HG03439 (cell line): ENCODE results near the gene C1QTNF12.
A peak's percentile ranks its signal among the peaks of the same experiment; 100 is the strongest.

ENCODE experiments used
- ATAC-seq: cut with Tn5 transposase; IDR thresholded peaks from one replicate; pipeline ENCODE4 v1.9.1; 2021; ENCODE audit warnings: mild to moderate bottlenecking, moderate library complexity; ENCODE audit not compliant: unreplicated experiment

C1QTNF12 gene

DNA sequence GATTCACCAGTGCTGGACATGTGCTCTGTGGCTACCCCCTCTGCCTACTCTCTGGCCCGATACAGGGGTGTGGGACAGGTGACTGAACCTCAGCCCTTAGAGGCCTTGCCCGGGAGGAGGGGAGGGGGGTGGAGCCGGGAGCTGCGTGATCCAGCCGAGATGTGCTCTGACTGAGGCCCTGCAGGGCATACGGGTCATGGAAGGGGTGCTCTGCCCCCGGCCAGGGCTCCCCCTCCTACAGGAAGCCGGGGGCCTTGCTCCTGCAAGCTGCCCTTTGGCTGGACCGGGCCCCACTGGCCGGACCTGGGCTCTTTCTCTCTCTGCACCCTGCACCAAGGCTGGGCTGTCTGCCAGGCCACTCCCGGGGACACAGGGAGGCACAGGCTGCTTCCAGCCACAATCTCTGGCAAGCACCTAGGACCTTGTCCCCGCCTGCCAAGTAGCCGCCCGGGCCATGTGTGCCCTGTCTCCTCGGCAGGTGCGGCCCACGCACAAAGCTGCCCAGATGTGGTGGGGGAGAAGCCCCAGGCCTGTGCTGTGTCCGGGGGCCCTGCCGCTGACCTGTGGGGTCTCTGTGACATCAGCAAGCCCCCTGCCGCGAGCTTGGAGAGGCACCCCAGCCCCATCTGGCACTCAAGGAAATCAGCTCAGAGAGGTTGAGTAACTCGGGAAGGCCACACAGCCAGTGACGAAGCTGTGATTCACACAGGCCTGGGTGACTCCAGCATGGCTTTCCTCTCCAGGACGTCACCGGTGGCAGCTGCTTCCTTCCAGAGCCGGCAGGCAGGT, 35.2 kb upstream of the C1QTNF12 start:
- ATAC-seq = no peak

DNA sequence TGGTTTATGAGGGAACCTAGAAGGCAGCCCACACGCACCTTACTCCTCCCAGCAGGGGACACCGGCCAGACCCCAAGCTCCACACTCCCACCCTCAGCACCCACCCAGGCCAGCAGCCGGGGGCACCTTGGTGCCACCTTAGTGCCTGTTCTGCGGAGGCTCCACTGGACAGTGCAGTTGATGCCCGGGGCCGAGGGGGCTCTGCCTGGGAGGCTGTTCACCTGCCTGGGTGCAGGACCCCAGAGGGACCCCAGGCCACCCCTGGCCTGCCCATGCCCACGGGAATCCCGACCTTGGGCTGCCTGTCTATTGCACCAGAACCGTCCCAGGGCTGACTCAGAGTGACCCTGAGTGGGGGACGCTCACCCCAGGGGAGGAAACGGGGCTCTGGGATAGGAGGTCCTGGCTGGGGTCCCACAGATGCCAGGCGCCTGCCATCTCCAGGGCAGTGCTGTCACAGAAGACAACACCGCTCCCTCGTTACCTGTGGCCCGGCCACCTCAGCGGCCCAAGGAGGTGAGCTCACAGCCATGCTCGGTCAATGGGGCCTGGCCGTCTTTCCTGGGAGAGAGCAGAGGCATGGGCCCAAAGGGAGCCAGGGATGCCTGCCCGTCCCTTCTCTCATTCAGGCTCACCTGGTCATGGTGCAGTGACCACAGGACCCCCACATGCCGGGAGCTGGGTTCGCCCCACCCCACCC, 34.4 kb upstream of the C1QTNF12 start:
- ATAC-seq = no peak

DNA sequence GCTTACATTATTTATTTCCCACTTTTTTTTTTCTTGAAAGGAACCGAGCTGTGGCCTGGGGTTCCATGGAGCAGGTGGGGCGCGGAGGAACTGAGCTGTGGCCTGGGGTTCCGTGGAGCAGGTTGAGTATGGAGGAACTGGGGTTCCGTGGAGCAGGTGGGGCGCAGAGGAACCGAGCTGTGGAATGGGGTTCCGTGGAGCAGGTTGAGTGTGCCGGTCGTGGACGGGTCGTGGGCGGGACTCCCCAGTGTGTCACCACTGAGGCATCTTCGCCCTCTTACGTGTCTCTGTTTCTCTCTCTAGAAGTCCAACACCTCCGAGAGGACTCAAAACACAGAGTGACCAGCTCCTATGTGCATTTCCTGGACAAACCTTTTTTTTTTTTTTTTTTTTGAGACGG, 32.5 kb upstream of the C1QTNF12 start:
- no peak for ATAC-seq

DNA sequence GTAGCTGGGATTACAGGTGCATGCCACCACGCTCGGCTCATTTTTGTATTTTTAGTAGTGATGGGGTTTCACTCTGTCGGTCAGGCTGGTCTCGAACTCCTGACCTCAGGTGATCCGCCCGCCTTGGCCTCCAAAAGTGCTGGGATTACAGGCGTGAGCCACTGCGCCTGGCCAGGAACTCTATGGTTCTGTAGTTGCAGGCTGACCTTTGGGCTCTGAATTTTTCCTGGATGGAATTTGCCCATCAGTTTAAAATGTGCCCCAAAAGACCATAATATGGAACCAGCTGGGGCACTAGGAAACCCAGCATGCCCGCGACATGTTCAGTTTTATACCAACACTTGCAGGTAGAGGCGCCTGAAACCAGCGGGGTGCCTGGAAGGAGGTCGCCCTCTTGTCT, 32.1 kb upstream of the C1QTNF12 start:
- no peak for ATAC-seq

DNA sequence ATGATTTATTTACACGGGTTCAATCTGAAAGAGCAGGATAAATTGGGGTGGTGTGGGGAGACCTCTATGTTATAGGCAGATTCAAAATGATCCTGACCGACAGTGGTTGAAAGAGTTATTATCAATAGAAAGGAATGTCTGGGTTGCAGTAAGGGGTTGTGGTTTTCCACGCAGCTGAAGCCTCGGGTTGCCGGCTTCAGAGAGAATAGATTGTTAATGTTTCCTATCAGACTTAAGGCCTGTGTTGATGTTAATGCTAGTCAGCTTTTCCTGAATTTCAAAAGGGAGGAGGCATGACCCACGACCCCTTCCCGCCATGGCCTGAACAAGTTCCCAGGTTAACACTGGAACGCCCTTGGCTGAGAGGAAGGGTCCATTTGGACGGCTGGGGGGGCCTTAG, 29.3 kb upstream of the C1QTNF12 start:
- ATAC-seq = no peak

DNA sequence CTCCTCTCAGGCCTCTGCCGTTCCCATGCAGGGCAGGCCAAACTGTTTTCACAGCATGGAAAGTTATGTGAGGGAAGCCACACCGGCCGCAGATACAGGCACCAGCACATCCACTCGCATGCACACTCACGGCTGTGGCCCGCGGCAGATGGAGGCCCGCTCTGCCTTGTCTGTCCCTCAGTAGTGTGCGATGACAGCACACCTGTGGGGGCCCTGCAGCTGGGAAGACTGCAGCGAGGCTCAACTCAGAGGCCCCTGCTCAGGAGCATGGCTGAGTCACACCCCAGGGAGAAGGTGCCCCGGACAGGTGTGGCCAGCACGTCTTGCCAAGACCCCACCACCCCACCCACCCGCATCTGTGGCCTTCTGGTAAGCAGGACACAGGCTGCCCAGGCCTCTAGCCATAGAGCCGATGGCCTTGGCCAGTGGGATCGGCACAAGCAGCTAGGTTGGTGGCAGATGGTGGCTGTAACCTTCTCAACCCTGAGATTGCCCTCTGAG, 28.5 kb upstream of the C1QTNF12 start:
- no peak for ATAC-seq

DNA sequence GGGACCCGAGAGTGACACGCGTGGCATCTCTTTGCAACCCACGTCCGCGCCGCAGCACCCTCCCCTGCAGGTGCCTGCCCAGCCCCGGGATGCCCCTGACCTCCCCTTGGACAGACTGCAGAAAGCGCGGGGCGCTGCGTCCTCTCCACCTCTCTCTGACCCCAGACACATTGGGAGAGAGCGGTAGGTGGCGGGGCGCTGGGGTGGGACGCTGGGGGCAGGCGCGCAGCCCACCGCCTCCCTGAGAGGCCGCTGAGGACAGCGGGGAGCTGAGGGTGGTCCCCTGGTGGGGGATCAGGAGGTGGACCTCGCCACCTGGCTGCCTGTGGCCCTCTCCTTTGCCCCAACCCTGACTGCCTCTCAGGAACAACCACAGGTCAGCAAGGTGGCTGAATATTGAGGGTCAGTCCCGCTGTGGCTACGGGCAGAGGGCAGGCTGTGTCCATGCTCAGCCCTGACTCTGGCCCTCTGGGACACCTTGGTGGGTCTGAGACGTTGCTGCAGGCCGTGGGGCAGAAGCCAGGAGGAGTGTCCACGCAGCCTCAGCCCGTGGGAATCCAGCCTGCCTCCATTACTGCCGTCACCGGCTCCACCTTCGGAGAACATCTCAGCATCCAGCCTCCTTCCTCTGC, 27.9 kb upstream of the C1QTNF12 start:
- no peak for ATAC-seq

DNA sequence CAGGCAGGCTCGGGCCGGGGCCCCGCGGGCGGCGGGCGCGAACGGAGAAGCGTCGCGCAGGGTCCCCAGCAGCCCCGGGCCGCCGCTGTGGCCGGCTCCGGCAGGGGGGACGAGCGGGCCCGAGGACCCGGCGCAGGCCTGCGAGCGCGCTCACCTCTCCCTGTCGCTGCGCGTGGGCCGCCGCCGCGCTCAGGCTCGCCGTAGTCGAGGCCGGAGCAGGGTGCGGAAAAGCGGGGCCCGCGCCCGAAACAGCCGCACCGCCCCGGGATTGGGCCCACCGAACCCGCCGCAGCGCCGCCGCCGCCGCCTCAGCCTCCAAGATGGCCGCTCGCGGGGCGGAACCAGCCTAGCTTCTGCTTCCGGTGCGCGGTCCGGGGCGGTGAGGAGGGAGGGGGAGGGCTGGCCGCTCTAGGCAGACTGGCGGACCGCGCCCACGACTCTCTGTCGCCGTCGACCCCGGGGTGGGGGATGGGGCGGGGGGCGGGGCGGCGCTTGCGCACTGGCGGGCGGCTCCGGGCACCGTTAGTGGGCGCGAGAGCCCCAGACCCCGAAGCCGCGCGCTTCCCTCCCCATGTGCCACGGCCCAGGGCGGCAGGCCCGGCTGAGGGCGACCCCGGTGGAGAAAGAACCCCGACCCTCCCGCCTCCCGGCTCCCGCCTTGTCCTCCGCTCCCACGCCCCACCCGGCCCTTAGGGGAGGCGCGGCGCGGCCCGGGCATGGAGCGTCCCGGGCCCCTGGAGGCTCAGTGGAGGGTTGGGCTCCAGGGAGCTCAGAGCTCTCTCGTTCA, 27.2 kb upstream of the C1QTNF12 start, which contains the start of gene UBE2J2:
TSS of gene UBE2J2 (minus strand) at position 343 of the 787 bp plus-strand sequence. CDS start 5,862 bp downstream, outside the sequence.
- peak; percentile 70 for ATAC-seq

DNA sequence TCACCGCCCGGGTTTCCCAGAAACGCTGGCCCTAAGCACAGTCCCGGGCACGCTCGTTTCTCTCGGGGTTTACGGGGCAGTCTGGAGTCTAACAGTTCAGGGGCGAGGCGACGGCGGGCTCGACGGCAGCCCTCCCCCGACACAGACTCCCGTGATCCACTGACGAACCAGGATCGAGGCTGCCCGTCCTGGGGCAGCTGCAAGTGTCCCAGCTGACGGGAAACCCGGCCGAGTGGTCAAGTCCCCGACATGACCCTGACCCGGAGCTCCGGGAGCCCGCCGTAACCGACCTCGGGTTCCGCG, 26.6 kb upstream of the C1QTNF12 start:
- peak; percentile 21 for ATAC-seq

DNA sequence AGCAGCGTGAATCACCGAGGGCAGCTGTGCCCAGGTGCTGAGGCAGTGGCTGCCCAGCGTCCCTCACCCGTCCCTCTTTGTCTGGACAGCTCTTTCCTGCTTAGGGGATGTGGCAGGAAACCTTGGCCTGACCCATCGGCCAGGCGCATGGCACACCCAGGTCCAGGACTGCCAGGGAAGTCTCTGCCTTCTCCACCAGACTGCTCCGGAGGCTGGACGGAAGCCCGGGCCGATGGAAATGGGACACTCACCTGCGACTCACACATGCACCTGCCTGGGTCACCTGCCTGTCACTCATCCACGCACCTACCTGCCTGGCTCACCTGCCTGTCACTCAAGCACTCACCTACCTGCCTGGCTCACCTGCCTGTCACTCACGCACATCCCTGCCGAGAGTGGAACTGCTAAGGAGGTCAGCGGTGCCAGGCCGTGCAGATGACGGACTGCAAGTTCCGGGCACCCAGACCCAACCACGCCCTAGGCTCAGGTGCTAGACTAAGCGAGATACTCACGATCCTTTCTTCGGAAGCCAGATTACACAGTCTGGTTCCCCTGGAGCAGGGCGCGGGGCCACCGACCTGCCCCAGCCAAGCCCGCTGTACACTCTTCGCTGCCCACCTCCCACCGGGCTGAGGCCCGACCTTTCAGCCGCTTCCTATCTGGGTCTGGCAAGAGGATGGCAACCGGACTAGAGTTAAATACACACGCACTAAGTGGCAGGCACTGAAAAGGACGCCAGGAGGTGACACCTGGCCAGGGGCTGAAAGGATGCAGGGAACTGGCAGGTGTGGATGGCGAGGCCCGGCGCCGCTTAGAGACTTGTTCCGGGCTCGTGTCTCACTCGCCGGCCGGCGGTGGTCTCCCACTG, 26.1 kb upstream of the C1QTNF12 start:
- peak; percentile 10 for ATAC-seq

DNA sequence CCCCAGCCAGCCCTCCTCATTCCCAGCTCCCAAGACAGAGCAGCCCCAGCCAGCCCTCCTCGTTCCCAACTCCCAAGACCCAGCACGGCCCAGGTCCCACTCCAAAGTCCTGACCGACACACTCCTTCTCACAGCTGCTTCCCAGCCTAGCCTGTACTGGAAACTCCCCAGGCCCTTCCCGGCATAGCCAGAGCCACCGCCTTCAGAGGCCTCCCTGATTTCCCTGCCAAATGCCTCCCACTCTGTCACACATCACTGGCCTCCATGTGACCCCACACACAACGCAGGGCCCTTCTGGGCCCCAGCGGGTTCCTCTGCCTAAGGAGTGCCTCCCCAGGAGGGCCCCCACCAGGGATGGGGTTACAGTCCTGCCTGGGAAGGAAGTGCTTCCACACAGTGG, 24.3 kb upstream of the C1QTNF12 start:
- no peak for ATAC-seq

DNA sequence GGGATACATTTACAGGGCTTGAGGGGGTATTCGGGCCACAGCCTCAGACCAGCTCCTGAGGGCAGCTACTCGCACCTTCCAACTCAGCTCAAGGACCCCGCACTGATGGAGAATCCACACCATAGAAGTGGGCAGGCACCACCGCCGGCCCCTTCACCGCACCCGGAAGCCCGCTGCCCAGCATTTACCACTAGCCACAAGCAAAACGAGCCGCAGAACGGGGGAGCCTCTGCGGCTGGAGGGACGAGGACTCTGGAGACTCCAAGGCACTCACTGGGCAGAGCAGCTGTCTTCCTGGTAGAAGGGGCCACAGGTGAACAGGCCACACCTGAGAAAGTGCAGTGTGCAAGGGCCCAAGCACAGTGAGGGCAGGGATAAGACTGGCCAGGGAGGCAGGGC, 21.8 kb upstream of the C1QTNF12 start:
- no peak for ATAC-seq

DNA sequence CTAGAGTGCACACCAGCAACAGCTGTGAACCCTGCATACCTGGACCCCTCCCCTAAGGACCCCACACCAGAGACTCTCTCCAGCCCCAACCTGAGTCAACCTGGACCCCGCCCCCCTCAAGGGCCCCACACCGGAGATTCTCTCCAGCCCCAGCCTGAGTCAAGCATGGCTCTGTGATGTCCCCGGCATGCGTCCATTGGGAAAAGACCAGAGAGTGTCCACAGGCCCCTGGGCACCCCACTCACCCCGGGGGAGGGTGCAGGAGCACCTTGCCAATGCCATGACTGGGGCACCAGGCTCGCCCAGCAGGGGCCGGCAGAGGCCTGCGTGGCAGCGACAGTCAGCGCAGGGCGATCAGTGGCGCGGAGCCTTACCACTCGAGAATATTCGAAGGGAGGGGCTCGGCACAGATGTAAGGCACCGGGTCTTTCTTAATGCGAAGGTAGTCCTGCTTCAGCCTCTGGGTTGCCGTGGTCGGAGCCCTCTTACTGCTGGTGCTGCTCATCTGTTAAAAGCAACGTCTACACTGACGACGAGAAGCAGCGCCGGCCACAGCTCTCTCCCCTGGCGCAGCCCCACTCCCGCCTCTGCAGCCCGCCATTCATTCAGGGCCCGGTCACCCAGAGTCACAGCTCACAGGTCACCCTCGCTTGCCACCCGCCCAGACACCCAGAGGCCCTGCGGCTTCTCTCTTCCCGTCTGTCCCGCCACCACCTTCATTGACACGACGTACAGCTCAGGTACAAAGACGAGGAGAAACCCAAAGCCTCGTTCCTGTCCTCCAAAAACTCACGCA, 21.2 kb upstream of the C1QTNF12 start:
- no peak for ATAC-seq

DNA sequence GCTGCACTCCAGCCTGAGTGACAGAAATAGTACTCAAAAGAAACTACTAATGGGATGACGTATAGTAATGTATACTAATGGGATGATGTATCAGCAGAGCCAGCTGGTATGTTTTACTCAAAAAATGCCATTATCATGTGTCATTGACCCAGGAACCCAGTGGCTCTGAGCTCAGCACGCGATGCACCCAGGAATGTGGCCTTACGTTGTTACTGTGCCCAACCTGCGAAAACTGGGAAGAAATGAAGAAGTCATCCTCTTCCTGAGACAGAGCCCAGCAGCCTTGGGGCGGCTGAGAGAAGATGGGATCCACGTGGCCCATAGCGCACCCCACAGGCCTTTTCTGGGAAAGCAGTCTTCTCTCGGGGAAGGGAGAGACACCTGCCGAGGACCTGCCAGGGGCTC, 18.3 kb upstream of the C1QTNF12 start:
- no peak for ATAC-seq

DNA sequence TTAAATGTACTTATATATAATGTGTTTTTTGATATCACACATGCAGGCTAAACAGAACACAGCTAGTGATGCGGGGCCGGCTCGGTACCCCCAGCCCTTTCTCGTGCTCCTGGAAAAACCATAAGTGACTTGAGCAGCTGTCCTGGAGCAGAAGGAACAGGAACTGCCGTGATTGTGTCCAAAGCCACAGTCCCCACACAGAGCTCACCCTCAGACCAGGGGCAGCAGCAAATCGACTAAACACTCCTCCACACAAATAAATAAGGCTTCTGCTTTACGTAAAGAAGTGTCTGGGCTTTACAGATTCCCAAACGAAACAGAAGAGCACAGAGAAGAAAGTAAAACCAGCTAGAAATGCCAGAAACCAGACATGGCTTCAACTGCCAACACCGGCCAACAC, 17.5 kb upstream of the C1QTNF12 start:
- ATAC-seq = no peak

DNA sequence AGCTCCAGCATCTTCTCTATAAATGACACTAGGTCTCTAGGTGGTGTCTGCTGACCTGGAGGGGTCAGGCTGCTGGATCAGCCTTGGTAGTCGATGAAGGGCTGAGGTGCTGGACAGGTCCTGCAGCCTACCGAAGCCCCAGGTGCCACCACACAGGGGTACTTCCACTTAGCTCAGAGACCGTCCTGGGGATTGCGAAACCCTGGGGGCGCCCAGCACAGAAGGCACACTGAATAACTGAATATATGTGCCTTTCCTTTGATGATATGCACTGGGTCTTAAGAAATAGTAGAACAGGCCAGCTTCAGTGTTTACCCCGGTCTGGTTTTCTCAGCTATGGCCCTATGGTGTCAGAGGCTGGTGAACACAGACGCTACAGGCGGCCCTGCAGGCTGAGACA, 16.2 kb upstream of the C1QTNF12 start:
- ATAC-seq = no peak

DNA sequence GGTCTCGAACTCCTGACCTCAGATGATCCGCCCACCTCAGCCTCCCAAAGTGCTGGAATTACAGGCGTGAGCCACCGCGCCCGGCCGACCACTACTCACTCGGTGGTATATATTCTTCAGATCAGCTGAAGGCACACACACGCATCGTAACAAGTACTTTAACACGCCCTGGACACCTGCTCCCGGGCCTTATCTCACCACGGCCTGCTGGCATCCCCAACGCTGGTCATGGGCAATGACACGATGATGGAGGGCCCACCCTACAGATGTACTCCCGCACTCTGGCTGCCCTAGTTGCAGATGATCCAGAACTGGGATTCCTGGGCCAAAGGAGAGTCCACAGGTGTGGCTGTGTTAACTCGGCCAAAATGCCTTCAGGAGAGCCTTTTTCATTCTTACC, 15.5 kb upstream of the C1QTNF12 start:
- ATAC-seq = no peak

DNA sequence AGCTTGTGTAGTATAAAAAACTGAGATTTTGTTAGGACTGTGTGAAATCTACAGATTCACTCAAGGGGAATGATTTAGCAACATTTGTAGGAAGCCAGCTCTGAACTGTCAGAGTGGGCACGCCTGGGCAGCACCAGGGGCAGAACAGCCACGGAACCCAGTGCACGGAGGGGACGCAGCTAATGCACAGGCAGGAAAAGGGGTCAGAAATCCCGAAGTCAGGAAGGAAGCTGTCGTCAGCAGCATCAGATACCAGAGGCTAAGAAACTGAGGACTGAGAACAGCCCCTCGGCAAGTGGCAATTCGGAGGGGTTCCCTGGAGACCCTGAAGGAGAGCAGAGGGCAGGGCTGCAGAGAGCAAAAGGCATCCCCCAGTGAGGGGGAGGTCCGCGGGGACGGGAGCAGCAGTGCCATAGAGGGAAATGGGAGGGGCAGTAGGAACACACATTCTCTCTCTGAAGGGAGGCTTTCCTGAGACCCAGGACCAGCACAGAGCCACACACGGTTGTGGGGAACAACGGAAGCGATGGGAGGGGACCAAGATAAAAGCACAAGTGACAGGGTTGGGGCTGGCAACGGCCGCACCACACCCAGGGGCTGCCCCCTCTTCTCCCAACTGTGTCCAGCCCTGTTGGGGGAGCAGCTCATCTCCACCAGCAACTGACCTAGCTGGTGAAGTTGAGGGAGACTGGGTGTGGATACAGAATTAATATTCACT, 14.5 kb upstream of the C1QTNF12 start:
- ATAC-seq = no peak
